ENCODE results near the gene TBC1D19. TPM values are rescaled to one million over a fixed set of nuclear protein-coding genes. Genes with fewer than 3 reads are reported as not detected.

Gene TBC1D19
- total RNA-seq, 1 experiment from 2014 or later = 4.0 TPM

GRCh38 chr4:26803211-26803861, 219.5 kb downstream of the TBC1D19 start:
- H3K4me3 ChIP-seq (ENCODE audit: low read length) = no peak overlapping the region
- H3K36me3 ChIP-seq (ENCODE audit: low read depth, low read length) = no peaks in the 10 kb centered on the region
- H3K27me3 ChIP-seq (ENCODE audit: low read length) = no peaks in the 10 kb centered on the region
- TF ChIP-seq EZH2phosphoT487 (IDR thresholded peaks at IDR 0.05; ENCODE audit: borderline replicate concordance, low read length) = no peak
- TF ChIP-seq EZH2 (IDR thresholded peaks at IDR 0.05; ENCODE audit: low read length, unreplicated experiment) = no peak
- no peak for TF ChIP-seq CTCF (conservative IDR thresholded peaks at IDR 0.05; ENCODE audit: low read depth, low read length)
- DNase-seq = no peak
- no peak overlapping the region for H2AFZ ChIP-seq (ENCODE audit: low read length)
- H3K27ac ChIP-seq (ENCODE audit: low read length) = no peak overlapping the region
- POLR2A ChIA-PET (ENCODE audit: unreplicated experiment) = no interaction called here
- no peaks in the 10 kb centered on the region for H3K9me2 ChIP-seq (replicated peaks; ENCODE audit: low read length)
- CTCF ChIA-PET = no interaction called here
- no peak overlapping the region for H3K4me2 ChIP-seq (ENCODE audit: low read length)
- H3K9me3 ChIP-seq (ENCODE audit: low read length) = no peaks in the 10 kb centered on the region
- intact Hi-C loops (cut with micrococcal nuclease) = no loop called here
- H3F3A ChIP-seq (ENCODE audit: low read length, unreplicated experiment) = no peaks in the 10 kb centered on the region
- H3K4me1 ChIP-seq (ENCODE audit: insufficient read depth, low read length) = no peaks in the 10 kb centered on the region
- no TSS peak for BruUV-seq (replicated peaks)
- no peaks in the 10 kb centered on the region for H3K79me2 ChIP-seq (ENCODE audit: low read length)
- H3K9ac ChIP-seq (ENCODE audit: low read length) = no peak overlapping the region
- no peak for ATAC-seq
- no peaks in the 10 kb centered on the region for H4K20me1 ChIP-seq (ENCODE audit: low read length)

- Histone ChIP-seq H3K36me3 (ENCODE audit: low read depth, low read length) (no peaks in the 10 kb centered on the region), H3K9me2 (replicated peaks; ENCODE audit: low read length) (no peaks in the 10 kb centered on the region), H2AFZ (ENCODE audit: low read length) (no peak overlapping the region), H3K4me1 (ENCODE audit: insufficient read depth, low read length) (no peaks in the 10 kb centered on the region), H3F3A (ENCODE audit: low read length, unreplicated experiment) (no peaks in the 10 kb centered on the region), H3K4me2 (ENCODE audit: low read length) (no peak overlapping the region), H3K79me2 (ENCODE audit: low read length) (no peaks in the 10 kb centered on the region), H3K4me3 (ENCODE audit: low read length) (no peak overlapping the region), H3K9me3 (ENCODE audit: low read length) (no peaks in the 10 kb centered on the region), H3K27ac (ENCODE audit: low read length) (no peak overlapping the region), H4K20me1 (ENCODE audit: low read length) (no peaks in the 10 kb centered on the region), H3K9ac (ENCODE audit: low read length) (no peak overlapping the region), H3K27me3 (ENCODE audit: low read length) (no peaks in the 10 kb centered on the region)
- DNase-seq = no peak
- no peak for ATAC-seq
- CTCF ChIA-PET = no interaction called here
- BruUV-seq (replicated peaks) = no TSS peak
- POLR2A ChIA-PET (ENCODE audit: unreplicated experiment) = no interaction called here
- intact Hi-C loops (cut with micrococcal nuclease) = no loop called here
- no peak for TF ChIP-seq EZH2phosphoT487 (IDR thresholded peaks at IDR 0.05; ENCODE audit: borderline replicate concordance, low read length)
- TF ChIP-seq CTCF (conservative IDR thresholded peaks at IDR 0.05; ENCODE audit: low read depth, low read length) = no peak
- no peak for TF ChIP-seq EZH2 (IDR thresholded peaks at IDR 0.05; ENCODE audit: low read length, unreplicated experiment)
Observed at GRCh38 chr4:26804451-26804850, 220.6 kb downstream of the TBC1D19 start.

GRCh38 chr4:26804925-26805324, 221.0 kb downstream of the TBC1D19 start:
- H3K4me2 ChIP-seq (ENCODE audit: low read length) = no peak overlapping the region
- H3K9me3 ChIP-seq (ENCODE audit: low read length) = no peaks in the 10 kb centered on the region
- POLR2A ChIA-PET (ENCODE audit: unreplicated experiment) = no interaction called here
- H3K36me3 ChIP-seq (ENCODE audit: low read depth, low read length) = no peaks in the 10 kb centered on the region
- no peak overlapping the region for H3K27ac ChIP-seq (ENCODE audit: low read length)
- H4K20me1 ChIP-seq (ENCODE audit: low read length) = no peaks in the 10 kb centered on the region
- BruUV-seq (replicated peaks) = no TSS peak
- no peak overlapping the region for H3K4me3 ChIP-seq (ENCODE audit: low read length)
- ATAC-seq = no peak
- DNase-seq = no peak
- H3K27me3 ChIP-seq (ENCODE audit: low read length) = no peaks in the 10 kb centered on the region
- intact Hi-C loops (cut with micrococcal nuclease) = no loop called here
- CTCF ChIA-PET = no interaction called here
- no peaks in the 10 kb centered on the region for H3K4me1 ChIP-seq (ENCODE audit: insufficient read depth, low read length)
- H2AFZ ChIP-seq (ENCODE audit: low read length) = no peak overlapping the region
- no peaks in the 10 kb centered on the region for H3F3A ChIP-seq (ENCODE audit: low read length, unreplicated experiment)
- H3K9ac ChIP-seq (ENCODE audit: low read length) = no peak overlapping the region
- no peaks in the 10 kb centered on the region for H3K79me2 ChIP-seq (ENCODE audit: low read length)
- TF ChIP-seq EZH2 (IDR thresholded peaks at IDR 0.05; ENCODE audit: low read length, unreplicated experiment) (no peak), EZH2phosphoT487 (IDR thresholded peaks at IDR 0.05; ENCODE audit: borderline replicate concordance, low read length) (no peak), CTCF (conservative IDR thresholded peaks at IDR 0.05; ENCODE audit: low read depth, low read length) (no peak)
- H3K9me2 ChIP-seq (replicated peaks; ENCODE audit: low read length) = no peaks in the 10 kb centered on the region

All from PC-3 (cell line).